ENCODE data around the gene ASCL1.
A peak's percentile ranks its signal among the peaks of the same experiment; 100 is the strongest.

Gene ASCL1

DNA sequence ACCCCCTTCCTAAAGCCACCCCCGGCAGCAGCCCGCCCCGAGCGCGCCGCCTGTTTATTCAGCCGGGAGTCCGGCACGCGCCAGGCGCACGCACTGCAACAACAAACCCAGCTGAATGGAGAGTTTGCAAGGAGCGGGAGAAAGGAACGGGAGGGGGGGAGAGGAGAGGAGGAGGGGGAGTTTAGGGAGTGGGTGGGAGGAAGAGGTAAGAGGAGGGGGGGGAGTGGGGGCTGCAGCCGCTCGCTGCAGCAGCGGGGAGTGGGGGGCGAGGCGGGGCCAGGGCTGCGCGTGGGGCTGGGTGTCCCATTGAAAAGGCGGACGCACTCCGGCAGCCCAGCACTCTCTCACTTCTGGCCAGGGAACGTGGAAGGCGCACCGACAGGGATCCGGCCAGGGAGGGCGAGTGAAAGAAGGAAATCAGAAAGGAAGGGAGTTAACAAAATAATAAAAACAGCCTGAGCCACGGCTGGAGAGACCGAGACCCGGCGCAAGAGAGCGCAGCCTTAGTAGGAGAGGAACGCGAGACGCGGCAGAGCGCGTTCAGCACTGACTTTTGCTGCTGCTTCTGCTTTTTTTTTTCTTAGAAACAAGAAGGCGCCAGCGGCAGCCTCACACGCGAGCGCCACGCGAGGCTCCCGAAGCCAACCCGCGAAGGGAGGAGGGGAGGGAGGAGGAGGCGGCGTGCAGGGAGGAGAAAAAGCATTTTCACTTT lies at the start of gene ASCL1:
ASCL1 (plus strand) TSS at position 336 of the 712 bp plus-strand sequence. CDS start 571 bp downstream, outside the sequence.
- no peak for DNase-seq (ENCODE audit: extremely low read depth, low read depth)
- TF ChIP-seq, protein P1, sequence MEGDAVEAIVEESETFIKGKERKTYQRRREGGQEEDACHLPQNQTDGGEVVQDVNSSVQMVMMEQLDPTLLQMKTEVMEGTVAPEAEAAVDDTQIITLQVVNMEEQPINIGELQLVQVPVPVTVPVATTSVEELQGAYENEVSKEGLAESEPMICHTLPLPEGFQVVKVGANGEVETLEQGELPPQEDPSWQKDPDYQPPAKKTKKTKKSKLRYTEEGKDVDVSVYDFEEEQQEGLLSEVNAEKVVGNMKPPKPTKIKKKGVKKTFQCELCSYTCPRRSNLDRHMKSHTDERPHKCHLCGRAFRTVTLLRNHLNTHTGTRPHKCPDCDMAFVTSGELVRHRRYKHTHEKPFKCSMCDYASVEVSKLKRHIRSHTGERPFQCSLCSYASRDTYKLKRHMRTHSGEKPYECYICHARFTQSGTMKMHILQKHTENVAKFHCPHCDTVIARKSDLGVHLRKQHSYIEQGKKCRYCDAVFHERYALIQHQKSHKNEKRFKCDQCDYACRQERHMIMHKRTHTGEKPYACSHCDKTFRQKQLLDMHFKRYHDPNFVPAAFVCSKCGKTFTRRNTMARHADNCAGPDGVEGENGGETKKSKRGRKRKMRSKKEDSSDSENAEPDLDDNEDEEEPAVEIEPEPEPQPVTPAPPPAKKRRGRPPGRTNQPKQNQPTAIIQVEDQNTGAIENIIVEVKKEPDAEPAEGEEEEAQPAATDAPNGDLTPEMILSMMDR (IDR thresholded peaks at IDR 0.05; ENCODE audit: low read depth, low read length, missing control alignments): no peak
- H3K4me3 ChIP-seq (replicated peaks; ENCODE audit: low read depth, low read length): peak within 1 kb of the TSS; percentile 11; the same call in 1 of the 2 replicates

DNA sequence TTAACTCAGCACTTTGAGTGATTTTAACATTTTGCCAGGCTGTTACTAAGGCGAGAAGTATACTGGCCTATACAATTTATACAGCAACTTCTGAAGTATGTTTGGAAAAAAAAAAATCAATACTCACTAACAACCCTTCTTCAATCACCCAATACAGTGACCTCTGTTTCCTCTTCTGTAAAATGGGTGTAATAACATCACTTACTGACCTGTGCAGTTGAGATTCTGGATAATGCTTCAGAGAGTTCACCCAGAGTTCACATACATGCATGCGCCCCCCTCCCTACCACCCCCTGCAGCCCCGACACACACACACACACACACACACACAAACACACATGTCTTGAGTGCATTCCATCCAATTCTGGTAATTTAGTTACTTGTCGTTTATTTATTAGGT lies 49.6 kb upstream of the ASCL1 start:
- no peak for DNase-seq (ENCODE audit: extremely low read depth, low read depth)
- no peak overlapping the region for H3K4me3 ChIP-seq (replicated peaks; ENCODE audit: low read depth, low read length)
- TF ChIP-seq, protein P1 (IDR thresholded peaks at IDR 0.05; ENCODE audit: low read depth, low read length, missing control alignments): no peak

DNA sequence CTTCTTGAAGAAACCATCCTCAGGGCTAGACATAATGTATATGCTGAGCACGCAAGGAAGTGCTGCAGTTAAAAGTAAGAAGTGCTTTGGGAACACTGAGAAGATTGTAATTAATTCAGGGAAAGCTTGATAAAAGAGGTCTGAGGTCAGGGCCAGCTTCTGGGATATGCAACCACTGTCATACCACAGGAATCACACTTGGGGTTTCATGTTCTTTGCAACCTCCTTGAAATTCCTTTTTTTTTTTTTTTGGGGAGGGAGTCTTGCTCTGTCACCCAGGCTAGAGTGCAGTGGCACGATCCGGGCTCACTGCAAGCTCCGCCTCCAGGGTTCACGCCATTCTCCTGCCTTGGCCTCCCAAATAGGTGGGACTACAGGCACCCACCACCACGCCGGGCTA lies 47.3 kb upstream of the ASCL1 start:
- H3K4me3 ChIP-seq (replicated peaks; ENCODE audit: low read depth, low read length): no peak overlapping the region
- TF ChIP-seq, protein P1 (IDR thresholded peaks at IDR 0.05; ENCODE audit: low read depth, low read length, missing control alignments): no peak
- DNase-seq (ENCODE audit: extremely low read depth, low read depth): no peak

DNA sequence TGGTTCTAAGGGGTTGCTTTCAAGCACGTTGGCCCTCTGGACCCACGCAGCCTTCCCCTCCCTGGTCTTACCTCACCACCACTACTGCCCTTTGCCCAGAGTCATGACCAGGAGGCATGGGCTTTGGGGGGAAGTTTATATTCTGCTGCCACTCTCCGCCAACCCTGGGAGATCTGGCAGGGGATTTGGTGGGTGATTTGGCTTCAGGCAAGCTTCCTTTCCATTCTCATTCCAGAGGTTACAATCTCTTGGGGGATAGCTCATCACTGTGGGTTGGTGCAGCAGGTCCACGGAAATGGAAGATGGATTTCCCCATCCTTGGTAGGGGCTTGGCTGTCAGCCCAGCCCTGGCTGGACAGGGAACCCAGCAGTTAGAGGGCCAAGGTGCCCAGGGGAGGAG lies 46.7 kb upstream of the ASCL1 start:
- TF ChIP-seq, protein P1 (IDR thresholded peaks at IDR 0.05; ENCODE audit: low read depth, low read length, missing control alignments): no peak
- H3K4me3 ChIP-seq (replicated peaks; ENCODE audit: low read depth, low read length): no peak overlapping the region
- no peak for DNase-seq (ENCODE audit: extremely low read depth, low read depth)

DNA sequence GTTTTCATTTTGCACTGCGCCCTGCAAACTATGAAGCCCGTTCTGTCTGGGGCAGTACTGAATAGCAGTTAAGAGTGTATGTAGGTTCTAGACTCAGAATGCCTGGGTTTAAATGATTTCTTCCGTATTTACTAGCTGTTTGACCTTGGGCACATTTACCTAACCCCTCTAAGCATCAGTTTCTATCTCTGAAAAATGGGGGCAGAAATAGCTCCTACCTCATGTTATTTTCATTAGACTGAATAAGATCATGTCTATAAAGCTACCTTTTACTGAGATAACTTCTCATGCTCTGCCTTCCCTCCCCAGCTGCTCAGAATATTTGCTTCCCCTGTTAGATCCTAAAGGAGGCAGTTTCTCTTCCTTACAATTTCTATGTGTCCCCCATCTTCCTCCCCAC lies 46.2 kb upstream of the ASCL1 start:
- TF ChIP-seq, protein P1 (IDR thresholded peaks at IDR 0.05; ENCODE audit: low read depth, low read length, missing control alignments): no peak
- no peak for DNase-seq (ENCODE audit: extremely low read depth, low read depth)
- H3K4me3 ChIP-seq (replicated peaks; ENCODE audit: low read depth, low read length): no peak overlapping the region

DNA sequence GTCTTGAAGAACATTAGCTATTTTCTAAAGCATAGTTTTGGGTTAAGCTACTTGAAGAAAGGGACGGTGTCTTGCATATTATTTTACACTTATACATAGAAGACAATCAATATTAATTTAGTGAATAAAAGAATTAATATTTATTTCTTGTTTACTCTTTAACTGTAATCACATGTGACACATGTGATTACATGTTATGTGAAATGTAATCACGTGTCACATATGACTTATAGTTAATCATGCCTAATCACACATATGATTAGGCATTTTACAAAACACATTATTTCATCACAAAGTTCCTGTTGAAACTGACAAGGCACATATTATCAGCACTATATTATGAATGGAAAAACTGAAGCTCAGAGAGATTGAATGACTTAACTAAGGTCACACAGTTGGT lies 45.2 kb upstream of the ASCL1 start:
- H3K4me3 ChIP-seq (replicated peaks; ENCODE audit: low read depth, low read length): no peak overlapping the region
- TF ChIP-seq, protein P1 (IDR thresholded peaks at IDR 0.05; ENCODE audit: low read depth, low read length, missing control alignments): no peak
- no peak for DNase-seq (ENCODE audit: extremely low read depth, low read depth)
